ENCODE measurements around the gene NUP153. TPM values are rescaled to one million over a fixed set of nuclear protein-coding genes. Genes with fewer than 3 reads are reported as not detected.

The NUP153 gene
- total and polyA plus RNA-seq, 2 of the 8 experiments (the other 6 are each of a cell fraction or from before 2014, with no cell fraction given): 47.0 to 84.8 TPM

DNA sequence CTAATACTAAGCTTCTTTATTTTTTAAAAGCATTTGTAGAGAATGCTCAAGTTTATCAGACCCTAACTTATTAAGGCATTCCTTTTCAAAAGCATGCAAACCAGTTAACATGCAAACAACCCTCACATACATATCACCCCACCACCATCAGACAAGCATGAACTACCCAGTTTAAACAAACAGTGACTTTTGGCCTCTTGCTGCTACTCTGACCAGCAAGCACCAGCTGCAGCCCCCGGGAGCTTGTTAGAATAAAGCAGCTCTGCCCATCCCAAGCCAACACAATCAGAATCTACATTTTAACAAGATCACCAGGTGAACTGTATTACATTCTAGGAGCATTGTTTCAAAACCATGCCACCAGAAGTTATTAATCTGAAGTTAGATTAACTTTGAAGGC lies 5.9 kb upstream of the NUP153 start:
- no peak overlapping the region for H3K27ac ChIP-seq (ENCODE audit: low read depth, low read length)
- no peaks in the 10 kb centered on the region for H3K79me2 ChIP-seq (ENCODE audit: control insufficient read depth in 1 of 2, insufficient read depth in 2 of 2, low read length in 2 of 2)
- H2AK5ac ChIP-seq (ENCODE audit: low read depth, low read length): no peak overlapping the region
- H2BK20ac ChIP-seq (ENCODE audit: low read length): no peak overlapping the region
- H3K9ac ChIP-seq (replicated peaks in 1 of 4; ENCODE audit: extremely low read depth in 1 of 4, low read depth in 3 of 4, low read length in 3 of 4): no peak overlapping the region
- no peaks in the 10 kb centered on the region for H4K20me1 ChIP-seq (replicated peaks in 1 of 2; ENCODE audit: control insufficient read depth in 1 of 2, insufficient read depth in 2 of 2, low read length in 2 of 2)
- DNase-seq (ENCODE audit: low read depth in 1 of 2, low spot score in 2 of 2) (no peak), FAIRE-seq (no peak)
- no peak overlapping the region for H3K4ac ChIP-seq (replicated peaks; ENCODE audit: insufficient read length, low read depth, low read length)
- H3K23me2 ChIP-seq (ENCODE audit: low read depth, low read length): no peaks in the 10 kb centered on the region
- H3K4me1 ChIP-seq (replicated peaks in 1 of 4; ENCODE audit: control insufficient read depth in 3 of 4, insufficient read depth in 4 of 4, low read length in 3 of 4): peaks cover 0 to 3% (median 2%) of the 10 kb centered on the region in 4 experiments; a peak in 3 of 7 replicates
- H2BK120ac ChIP-seq (replicated peaks; ENCODE audit: low read depth, low read length): peak overlapping the region; percentile 21
- no peak overlapping the region for H4K8ac ChIP-seq (ENCODE audit: extremely low read depth, insufficient read depth, low read length)
- 96% methylated on average over 1 of the region's 1 CpG; no CpG with 5 or more reads in 1 of the 2 experiments for WGBS, 2 experiments (ENCODE audit: extremely low coverage in 1 of 2, insufficient coverage in 1 of 2, insufficient read length in 1 of 2, insufficient replicate concordance in 2 of 2, low coverage in 1 of 2, low lambda C conversion rate in 2 of 2, missing lambda C conversion rate in 1 of 2)
- no peak overlapping the region for H2BK15ac ChIP-seq (ENCODE audit: low read length)
- H3K9me3 ChIP-seq (ENCODE audit: insufficient read depth in 2 of 2, low read depth in 1 of 2, low read length in 1 of 2): no peaks in the 10 kb centered on the region
- no peak overlapping the region for H3K23ac ChIP-seq (ENCODE audit: insufficient read length)
- no peak overlapping the region for H3K4me3 ChIP-seq (ENCODE audit: extremely low read depth in 1 of 4, insufficient read depth in 2 of 4, low read depth in 3 of 4, low read length in 4 of 4)
- no peak overlapping the region for H2BK12ac ChIP-seq (ENCODE audit: low read depth, low read length)
- no peak overlapping the region for H3K4me2 ChIP-seq (ENCODE audit: insufficient read depth in 1 of 2, low read depth in 2 of 2, low read length in 2 of 2)
- no peak overlapping the region for H3K56ac ChIP-seq (replicated peaks; ENCODE audit: insufficient read length, low read depth, low read length)
- H2BK5ac ChIP-seq (ENCODE audit: low read depth, low read length): no peak overlapping the region
- ChIA-PET CTCF (ENCODE audit: partially characterized antibody) (interaction anchor here (1.1 to 1.9 kb wide), 2 partner anchors 10 to 411 kb away, joined by 4 to 7 read pairs; no protein-coding TSS in a partner anchor), POLR2A (ENCODE audit: partially characterized antibody) (no interaction called here)
- no peak for TF ChIP-seq SUZ12 (IDR thresholded peaks at IDR 0.05; ENCODE audit: low read length)
- TF ChIP-seq, protein P1, sequence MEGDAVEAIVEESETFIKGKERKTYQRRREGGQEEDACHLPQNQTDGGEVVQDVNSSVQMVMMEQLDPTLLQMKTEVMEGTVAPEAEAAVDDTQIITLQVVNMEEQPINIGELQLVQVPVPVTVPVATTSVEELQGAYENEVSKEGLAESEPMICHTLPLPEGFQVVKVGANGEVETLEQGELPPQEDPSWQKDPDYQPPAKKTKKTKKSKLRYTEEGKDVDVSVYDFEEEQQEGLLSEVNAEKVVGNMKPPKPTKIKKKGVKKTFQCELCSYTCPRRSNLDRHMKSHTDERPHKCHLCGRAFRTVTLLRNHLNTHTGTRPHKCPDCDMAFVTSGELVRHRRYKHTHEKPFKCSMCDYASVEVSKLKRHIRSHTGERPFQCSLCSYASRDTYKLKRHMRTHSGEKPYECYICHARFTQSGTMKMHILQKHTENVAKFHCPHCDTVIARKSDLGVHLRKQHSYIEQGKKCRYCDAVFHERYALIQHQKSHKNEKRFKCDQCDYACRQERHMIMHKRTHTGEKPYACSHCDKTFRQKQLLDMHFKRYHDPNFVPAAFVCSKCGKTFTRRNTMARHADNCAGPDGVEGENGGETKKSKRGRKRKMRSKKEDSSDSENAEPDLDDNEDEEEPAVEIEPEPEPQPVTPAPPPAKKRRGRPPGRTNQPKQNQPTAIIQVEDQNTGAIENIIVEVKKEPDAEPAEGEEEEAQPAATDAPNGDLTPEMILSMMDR (IDR thresholded peaks at IDR 0.05; ENCODE audit: control extremely low read depth in 1 of 3, insufficient read depth in 1 of 3, low read depth in 1 of 3, low read length in 3 of 3): no peak
- no peak for TF ChIP-seq TEAD4 (IDR thresholded peaks at IDR 0.05; ENCODE audit: low read depth, low read length)
- no peak for TF ChIP-seq ASH2L (IDR thresholded peaks at IDR 0.05; ENCODE audit: low read length)
- no peak for TF ChIP-seq KDM4A (IDR thresholded peaks at IDR 0.05; ENCODE audit: low read depth, low read length, severe bottlenecking)
- no peak for TF ChIP-seq ZNF274 (IDR thresholded peaks at IDR 0.05; ENCODE audit: borderline replicate concordance, extremely low read depth, low read length)
- no peak for TF ChIP-seq SIX5 (IDR thresholded peaks at IDR 0.05; ENCODE audit: low read depth, low read length)
- H3K27me3 ChIP-seq (replicated peaks in 1 of 4; ENCODE audit: control insufficient read depth in 3 of 4, extremely low read depth in 1 of 4, insufficient read depth in 3 of 4, low read length in 3 of 4): no peaks in the 10 kb centered on the region
- H3K79me1 ChIP-seq (ENCODE audit: low read depth, low read length): no peaks in the 10 kb centered on the region
- no peak overlapping the region for H4K91ac ChIP-seq (replicated peaks; ENCODE audit: insufficient read length, low read length)
- no peak overlapping the region for H3K18ac ChIP-seq (ENCODE audit: extremely low read depth, low read length)
- no peak overlapping the region for H3K14ac ChIP-seq (ENCODE audit: insufficient read length)
- H3K36me3 ChIP-seq (ENCODE audit: control insufficient read depth in 2 of 4, insufficient read depth in 4 of 4, low read length in 3 of 4): no peaks in the 10 kb centered on the region
- no peak overlapping the region for H4K5ac ChIP-seq (ENCODE audit: insufficient read length, low read depth, low read length)
- no peak overlapping the region for H2AFZ ChIP-seq (ENCODE audit: low read length)
